IMR-90 (cell line): Measurements from ENCODE around the gene HCK. TPM values are rescaled to one million over a fixed set of nuclear protein-coding genes. Genes with fewer than 3 reads are reported as not detected.

Source experiments
- ATAC-seq: fragments of 200-7000 bp; cut with Tn5 transposase; 2 replicates; pipeline ENCODE4 v1.9.1; 2020; ENCODE audit warnings: low read depth, mild to moderate bottlenecking, moderate library complexity
- BruUV-seq: library from RNA; stranded (reverse); fragments of 400-500 nt; replicated peaks from 2 replicates; lab custom pipeline; 2021; lab: Mats Ljungman, UMichigan
- CTCF ChIA-PET: fragments of 300-600 bp; formaldehyde crosslinking; extraction: SDS; loops from one replicate; lab custom pipeline; 2021; ENCODE audit warnings: antibody characterized with exemption; lab: Yijun Ruan, JAX
- POLR2A ChIA-PET: fragments of 300-600 bp; sonication (Branson Sonifier 250); formaldehyde crosslinking; loops from one replicate; lab custom pipeline; 2022; ENCODE audit warnings: antibody characterized with exemption; ENCODE audit not compliant: unreplicated experiment; lab: Charles Lee
- DNase-seq: peaks from one replicate; pipeline ENCODE4 v3.0.0; 2013
- H2AFZ ChIP-seq: replicated peaks from 2 replicates; pipeline ENCODE3; 2013; ENCODE audit warnings: low read length, mild to moderate bottlenecking; ENCODE audit not compliant: poor library complexity
- H2AK5ac ChIP-seq: 2 replicates; pipeline ENCODE4 v1.6.1; 2013; ENCODE audit warnings: low read depth, low read length, inconsistent platforms
- H2AK9ac ChIP-seq: replicated peaks from 2 replicates; pipeline ENCODE3; 2013; ENCODE audit warnings: mild to moderate bottlenecking, low read depth, low read length, moderate library complexity; ENCODE audit not compliant: poor library complexity
- H2BK120ac ChIP-seq: 2 replicates; pipeline ENCODE4 v1.6.1; 2013; ENCODE audit warnings: low read depth, low read length, inconsistent platforms
- H2BK15ac ChIP-seq: 3 replicates; pipeline ENCODE4 v1.6.1; 2013; ENCODE audit warnings: low read depth, low read length, inconsistent platforms
- H2BK20ac ChIP-seq: 2 replicates; pipeline ENCODE4 v1.6.1; 2013; ENCODE audit warnings: low read depth, mild to moderate bottlenecking, inconsistent platforms, low read length, moderate library complexity
- H2BK5ac ChIP-seq: 2 replicates; pipeline ENCODE4 v1.6.1; 2013; ENCODE audit warnings: mild to moderate bottlenecking, low read depth, low read length, inconsistent platforms; ENCODE audit not compliant: poor library complexity, severe bottlenecking
- H3K14ac ChIP-seq: replicated peaks from 2 replicates; pipeline ENCODE4 v1.6.1; 2013; ENCODE audit warnings: low read depth, low read length, inconsistent platforms
- H3K18ac ChIP-seq: 2 replicates; pipeline ENCODE4 v1.6.1; 2013; ENCODE audit warnings: low read depth, low read length, control low read depth
- H3K23ac ChIP-seq: 2 replicates; pipeline ENCODE4 v1.6.1; 2013; ENCODE audit warnings: low read depth, low read length, inconsistent platforms
- H3K27ac ChIP-seq: 2 replicates; pipeline ENCODE4 v1.5.1; 2013; ENCODE audit warnings: mild to moderate bottlenecking, control low read depth, low read length; ENCODE audit not compliant: insufficient read depth
- H3K27me3 ChIP-seq: 2 replicates; pipeline ENCODE4 v1.6.1; 2013; ENCODE audit warnings: low read length; ENCODE audit not compliant: control insufficient read depth, insufficient read depth
- H3K36me3 ChIP-seq: 2 replicates; pipeline ENCODE4 v1.6.1; 2013; ENCODE audit warnings: low read length, mixed read lengths; ENCODE audit not compliant: control insufficient read depth, insufficient read depth
- H3K4ac ChIP-seq: 2 replicates; pipeline ENCODE4 v1.6.1; 2013; ENCODE audit warnings: low read depth, low read length, inconsistent platforms
- H3K4me1 ChIP-seq: 2 replicates; pipeline ENCODE4 v1.6.1; 2013; ENCODE audit warnings: low read length, mixed read lengths; ENCODE audit not compliant: control insufficient read depth, insufficient read depth
- H3K4me2 ChIP-seq: 2 replicates; pipeline ENCODE4 v1.6.1; 2013; ENCODE audit warnings: low read depth, mild to moderate bottlenecking, control low read depth, low read length, moderate library complexity
- H3K4me3 ChIP-seq: 2 replicates; pipeline ENCODE4 v1.5.1; 2013; ENCODE audit warnings: low read depth, mild to moderate bottlenecking, control low read depth, low read length, moderate library complexity; ENCODE audit not compliant: insufficient read depth
- H3K56ac ChIP-seq: 2 replicates; pipeline ENCODE4 v1.6.1; 2013; ENCODE audit warnings: low read length, inconsistent platforms; ENCODE audit not compliant: insufficient read depth; ENCODE audit errors: extremely low read depth
- H3K79me1 ChIP-seq, 2 experiments: 2 replicates each; pipeline ENCODE4 v1.6.1; 2013; ENCODE audit warnings: low read length in 2 of 2, inconsistent platforms in 1 of 2, low read depth in 1 of 2
- H3K9ac ChIP-seq: 2 replicates; pipeline ENCODE4 v1.6.1; 2013; ENCODE audit warnings: low read depth, low read length, control low read depth
- H3K9me1 ChIP-seq: 2 replicates; pipeline ENCODE4 v1.6.1; 2013; ENCODE audit warnings: low read length, inconsistent platforms; ENCODE audit not compliant: insufficient read depth
- H3K9me3 ChIP-seq: 2 replicates; pipeline ENCODE4 v1.6.1; 2013; ENCODE audit warnings: low read length; ENCODE audit not compliant: control insufficient read depth, insufficient read depth
- H4K20me1 ChIP-seq: 2 replicates; pipeline ENCODE4 v1.6.1; 2013; ENCODE audit warnings: low read length, inconsistent platforms; ENCODE audit not compliant: insufficient read depth
- H4K5ac ChIP-seq: 2 replicates; pipeline ENCODE4 v1.6.1; 2013; ENCODE audit warnings: mild to moderate bottlenecking, low read depth, low read length, control low read depth
- H4K8ac ChIP-seq, 2 experiments: 2 replicates each; pipeline ENCODE4 v1.6.1; 2013; ENCODE audit warnings: low read depth in 2 of 2, low read length in 2 of 2, control low read depth in 1 of 2, inconsistent platforms in 1 of 2
- H4K91ac ChIP-seq: 2 replicates; pipeline ENCODE4 v1.6.1; 2013; ENCODE audit warnings: low read depth, low read length, inconsistent platforms; ENCODE audit not compliant: insufficient read depth
- BHLHE40 ChIP-seq: fragments of 150-350 bp; IDR thresholded peaks from 2 replicates; pipeline ENCODE4 v1.6.1; 2016; ENCODE audit warnings: mild to moderate bottlenecking, low read depth, low read length
- CEBPB ChIP-seq: IDR thresholded peaks from 2 replicates; pipeline ENCODE4 v1.6.1; 2012; ENCODE audit warnings: low read depth, low read length, improper control_type of control experiment
- FOS ChIP-seq: fragments of 150-350 bp; IDR thresholded peaks from 2 replicates; pipeline ENCODE4 v1.6.1; 2016; ENCODE audit warnings: low read depth, low read length
- MAZ ChIP-seq: IDR thresholded peaks from 2 replicates; pipeline ENCODE4 v1.6.1; 2012; ENCODE audit warnings: low read depth, mild to moderate bottlenecking, low read length, improper control_type of control experiment, moderate library complexity, borderline replicate concordance
- MXI1 ChIP-seq: IDR thresholded peaks from 2 replicates; pipeline ENCODE4 v1.6.1; 2012; ENCODE audit warnings: low read depth, mild to moderate bottlenecking, low read length, moderate library complexity, borderline replicate concordance
- NFE2L2 ChIP-seq: fragments of 150-350 bp; IDR thresholded peaks from 2 replicates; pipeline ENCODE4 v1.6.1; 2016; ENCODE audit warnings: low read depth, mild to moderate bottlenecking, low read length
- POLR2A ChIP-seq: IDR thresholded peaks from 2 replicates; pipeline ENCODE4 v1.6.1; 2012; ENCODE audit warnings: mild to moderate bottlenecking, low read depth, low read length
- RAD21 ChIP-seq: IDR thresholded peaks from 2 replicates; pipeline ENCODE4 v1.6.1; 2012; ENCODE audit warnings: low read length, improper control_type of control experiment
- RCOR1 ChIP-seq: IDR thresholded peaks from 2 replicates; pipeline ENCODE4 v1.6.1; 2012; ENCODE audit warnings: mild to moderate bottlenecking, low read length, improper control_type of control experiment; ENCODE audit not compliant: insufficient replicate concordance
- RFX5 ChIP-seq: IDR thresholded peaks from 2 replicates; pipeline ENCODE4 v1.8.0; 2012; ENCODE audit warnings: low read depth, mild to moderate bottlenecking, low read length, moderate library complexity
- SMC3 ChIP-seq: fragments of 150-350 bp; IDR thresholded peaks from 2 replicates; pipeline ENCODE4 v1.6.1; 2016; ENCODE audit warnings: low read depth, mild to moderate bottlenecking, antibody characterized with exemption, low read length, moderate library complexity
- USF2 ChIP-seq: fragments of 150-350 bp; IDR thresholded peaks from 2 replicates; pipeline ENCODE4 v1.6.1; 2017; ENCODE audit warnings: mild to moderate bottlenecking, antibody characterized with exemption, low read length, low read depth
- WGBS, 2 experiments: methylation state at CpG; one replicate each; pipeline versions ENCODE4 v1.1.5 to v1.1.7; 2013; ENCODE audit warnings: missing lambda C conversion rate in 2 of 2; ENCODE audit not compliant: insufficient read length in 1 of 2; ENCODE audit errors: extremely low coverage in 2 of 2; 5-methylcytosine and 5-hydroxymethylcytosine counted together
- dilution Hi-C: fragments of 300-500 bp; cut with HindIII; formaldehyde crosslinking; loops from one replicate; pipeline ENCODE4 v1.14.3; 2018; ENCODE audit warnings: low sequenced_read_pairs; ENCODE audit not compliant: unreplicated experiment
- in situ Hi-C: fragments of 300-500 bp; cut with MboI; formaldehyde crosslinking; loops from 3 replicates; pipeline ENCODE4 v1.14.3; 2019; ENCODE audit warnings: low sequenced_read_pairs, inconsistent platforms, mixed read lengths
- intact Hi-C: fragments of 100-400 bp; cut with micrococcal nuclease; formaldehyde crosslinking; loops from 2 replicates; pipeline ENCODE4 v1.10.0; 2022
- polyA plus RNA-seq, 3 experiments: library from polyadenylated mRNA; depleted of rRNA; stranded (reverse); fragments of >200 nt; gene quantifications; 2 replicates each; pipeline ENCODE4 v1.2.3, GENCODE V29; 2012; ENCODE audit warnings: low replicate concordance in 1 of 3
- total RNA-seq: library from RNA; depleted of rRNA; stranded (reverse); fragments of >200 nt; gene quantifications from 2 replicates; pipeline ENCODE4 v1.2.3, GENCODE V29; 2012
- TF ChIP-seq, protein P1 (sequence below): conservative IDR thresholded peaks from 2 replicates; pipeline ENCODE4 v1.5.1; 2012; ENCODE audit warnings: mild to moderate bottlenecking, low read depth, low read length, improper control_type of control experiment

HCK gene
- total and polyA plus RNA-seq, 2 of the 4 experiments (the other 2 are of a cell fraction): not detected

DNA sequence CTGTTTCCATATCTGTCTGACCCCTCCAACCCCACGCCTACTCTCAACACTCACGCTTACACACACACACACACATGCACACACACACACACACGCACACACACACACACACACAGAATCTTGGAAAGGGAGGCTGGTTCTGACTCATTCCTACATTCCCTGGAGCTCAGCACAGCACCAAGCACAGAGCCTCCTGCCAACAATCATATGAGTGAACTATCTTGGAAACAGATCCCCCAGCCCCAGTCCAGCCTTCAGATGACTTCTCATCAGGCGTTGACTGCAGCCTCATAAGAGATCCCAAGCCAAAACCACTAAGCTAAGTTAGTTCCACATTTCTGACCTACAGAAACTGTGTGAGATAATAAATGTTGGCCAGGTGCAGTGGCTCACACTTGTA lies 14.1 kb upstream of the HCK start:
- Histone ChIP-seq H3K27me3 (peaks cover 71% of the 10 kb centered on the region), H4K20me1 (no peaks in the 10 kb centered on the region; the same call in 1 of the 2 replicates), H2BK5ac (peak overlapping the region; percentile 36), H2BK15ac (no peak overlapping the region), H3K9me1 (no peaks in the 10 kb centered on the region), H2BK20ac (no peak overlapping the region), H3K27ac (no peak overlapping the region), H2AK5ac (no peak overlapping the region), H4K91ac (no peak overlapping the region), H3K18ac (no peak overlapping the region), H3K36me3 (no peaks in the 10 kb centered on the region), H3K4me1 (no peaks in the 10 kb centered on the region), H2AK9ac (no peak overlapping the region), H3K4ac (no peak overlapping the region), H3K9me3 (peaks cover 3% of the 10 kb centered on the region), H3K4me2 (no peak overlapping the region), H3K14ac (no peak overlapping the region), H2AFZ (no peak overlapping the region), H2BK120ac (no peak overlapping the region), H3K79me1 (no peaks in the 10 kb centered on the region), H3K4me3 (no peak overlapping the region), H3K56ac (peak overlapping the region; percentile 14; the same call in 1 of the 2 replicates), H3K9ac (no peak overlapping the region), H4K8ac (no peak overlapping the region), H3K23ac (no peak overlapping the region), H4K5ac (no peak overlapping the region)
- ChIA-PET CTCF (no interaction called here), POLR2A (no interaction called here)
- in situ Hi-C loops (no loop called here), intact Hi-C loops (no loop called here), dilution Hi-C loops (no loop called here)
- no CpG with 5 or more reads among the region's 4 CpGs for WGBS, 2 experiments
- DNase-seq (peak; percentile 59), ATAC-seq (no peak)
- no TSS peak for BruUV-seq
- TF ChIP-seq CEBPB (no peak), BHLHE40 (no peak), MXI1 (no peak), NFE2L2 (no peak), RCOR1 (no peak), RAD21 (no peak), MAZ (no peak), SMC3 (no peak), FOS (no peak), USF2 (no peak), RFX5 (no peak), POLR2A (no peak)
- TF ChIP-seq, protein P1, sequence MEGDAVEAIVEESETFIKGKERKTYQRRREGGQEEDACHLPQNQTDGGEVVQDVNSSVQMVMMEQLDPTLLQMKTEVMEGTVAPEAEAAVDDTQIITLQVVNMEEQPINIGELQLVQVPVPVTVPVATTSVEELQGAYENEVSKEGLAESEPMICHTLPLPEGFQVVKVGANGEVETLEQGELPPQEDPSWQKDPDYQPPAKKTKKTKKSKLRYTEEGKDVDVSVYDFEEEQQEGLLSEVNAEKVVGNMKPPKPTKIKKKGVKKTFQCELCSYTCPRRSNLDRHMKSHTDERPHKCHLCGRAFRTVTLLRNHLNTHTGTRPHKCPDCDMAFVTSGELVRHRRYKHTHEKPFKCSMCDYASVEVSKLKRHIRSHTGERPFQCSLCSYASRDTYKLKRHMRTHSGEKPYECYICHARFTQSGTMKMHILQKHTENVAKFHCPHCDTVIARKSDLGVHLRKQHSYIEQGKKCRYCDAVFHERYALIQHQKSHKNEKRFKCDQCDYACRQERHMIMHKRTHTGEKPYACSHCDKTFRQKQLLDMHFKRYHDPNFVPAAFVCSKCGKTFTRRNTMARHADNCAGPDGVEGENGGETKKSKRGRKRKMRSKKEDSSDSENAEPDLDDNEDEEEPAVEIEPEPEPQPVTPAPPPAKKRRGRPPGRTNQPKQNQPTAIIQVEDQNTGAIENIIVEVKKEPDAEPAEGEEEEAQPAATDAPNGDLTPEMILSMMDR: no peak
